IMR-90 (cell line): ENCODE data around the gene ARHGAP18. TPM values are rescaled to one million over a fixed set of nuclear protein-coding genes. Genes with fewer than 3 reads are reported as not detected.

Experiments
- ATAC-seq: fragments of 200-7000 bp; cut with Tn5 transposase; 2 replicates; pipeline ENCODE4 v1.9.1; 2020; ENCODE audit warnings: low read depth, mild to moderate bottlenecking, moderate library complexity
- BruUV-seq: library from RNA; stranded (reverse); fragments of 400-500 nt; replicated peaks from 2 replicates; lab custom pipeline; 2021; lab: Mats Ljungman, UMichigan
- CTCF ChIA-PET: fragments of 300-600 bp; formaldehyde crosslinking; extraction: SDS; loops from one replicate; lab custom pipeline; 2021; ENCODE audit warnings: antibody characterized with exemption; lab: Yijun Ruan, JAX
- POLR2A ChIA-PET: fragments of 300-600 bp; sonication (Branson Sonifier 250); formaldehyde crosslinking; loops from one replicate; lab custom pipeline; 2022; ENCODE audit warnings: antibody characterized with exemption; ENCODE audit not compliant: unreplicated experiment; lab: Charles Lee
- DNase-seq: peaks from one replicate; pipeline ENCODE4 v3.0.0; 2013
- H2AFZ ChIP-seq: replicated peaks from 2 replicates; pipeline ENCODE3; 2013; ENCODE audit warnings: low read length, mild to moderate bottlenecking; ENCODE audit not compliant: poor library complexity
- H2AK5ac ChIP-seq: 2 replicates; pipeline ENCODE4 v1.6.1; 2013; ENCODE audit warnings: low read depth, low read length, inconsistent platforms
- H2AK9ac ChIP-seq: replicated peaks from 2 replicates; pipeline ENCODE3; 2013; ENCODE audit warnings: mild to moderate bottlenecking, low read depth, low read length, moderate library complexity; ENCODE audit not compliant: poor library complexity
- H2BK120ac ChIP-seq: 2 replicates; pipeline ENCODE4 v1.6.1; 2013; ENCODE audit warnings: low read depth, low read length, inconsistent platforms
- H2BK15ac ChIP-seq: 3 replicates; pipeline ENCODE4 v1.6.1; 2013; ENCODE audit warnings: low read depth, low read length, inconsistent platforms
- H2BK20ac ChIP-seq: 2 replicates; pipeline ENCODE4 v1.6.1; 2013; ENCODE audit warnings: low read depth, mild to moderate bottlenecking, inconsistent platforms, low read length, moderate library complexity
- H2BK5ac ChIP-seq: 2 replicates; pipeline ENCODE4 v1.6.1; 2013; ENCODE audit warnings: mild to moderate bottlenecking, low read depth, low read length, inconsistent platforms; ENCODE audit not compliant: poor library complexity, severe bottlenecking
- H3K14ac ChIP-seq: replicated peaks from 2 replicates; pipeline ENCODE4 v1.6.1; 2013; ENCODE audit warnings: low read depth, low read length, inconsistent platforms
- H3K18ac ChIP-seq: 2 replicates; pipeline ENCODE4 v1.6.1; 2013; ENCODE audit warnings: low read depth, low read length, control low read depth
- H3K23ac ChIP-seq: 2 replicates; pipeline ENCODE4 v1.6.1; 2013; ENCODE audit warnings: low read depth, low read length, inconsistent platforms
- H3K27ac ChIP-seq: 2 replicates; pipeline ENCODE4 v1.5.1; 2013; ENCODE audit warnings: mild to moderate bottlenecking, control low read depth, low read length; ENCODE audit not compliant: insufficient read depth
- H3K27me3 ChIP-seq: 2 replicates; pipeline ENCODE4 v1.6.1; 2013; ENCODE audit warnings: low read length; ENCODE audit not compliant: control insufficient read depth, insufficient read depth
- H3K36me3 ChIP-seq: 2 replicates; pipeline ENCODE4 v1.6.1; 2013; ENCODE audit warnings: low read length, mixed read lengths; ENCODE audit not compliant: control insufficient read depth, insufficient read depth
- H3K4ac ChIP-seq: 2 replicates; pipeline ENCODE4 v1.6.1; 2013; ENCODE audit warnings: low read depth, low read length, inconsistent platforms
- H3K4me1 ChIP-seq: 2 replicates; pipeline ENCODE4 v1.6.1; 2013; ENCODE audit warnings: low read length, mixed read lengths; ENCODE audit not compliant: control insufficient read depth, insufficient read depth
- H3K4me2 ChIP-seq: 2 replicates; pipeline ENCODE4 v1.6.1; 2013; ENCODE audit warnings: low read depth, mild to moderate bottlenecking, control low read depth, low read length, moderate library complexity
- H3K4me3 ChIP-seq: 2 replicates; pipeline ENCODE4 v1.5.1; 2013; ENCODE audit warnings: low read depth, mild to moderate bottlenecking, control low read depth, low read length, moderate library complexity; ENCODE audit not compliant: insufficient read depth
- H3K56ac ChIP-seq: 2 replicates; pipeline ENCODE4 v1.6.1; 2013; ENCODE audit warnings: low read length, inconsistent platforms; ENCODE audit not compliant: insufficient read depth; ENCODE audit errors: extremely low read depth
- H3K79me1 ChIP-seq, 2 experiments: 2 replicates each; pipeline ENCODE4 v1.6.1; 2013; ENCODE audit warnings: low read length in 2 of 2, inconsistent platforms in 1 of 2, low read depth in 1 of 2
- H3K9ac ChIP-seq: 2 replicates; pipeline ENCODE4 v1.6.1; 2013; ENCODE audit warnings: low read depth, low read length, control low read depth
- H3K9me1 ChIP-seq: 2 replicates; pipeline ENCODE4 v1.6.1; 2013; ENCODE audit warnings: low read length, inconsistent platforms; ENCODE audit not compliant: insufficient read depth
- H3K9me3 ChIP-seq: 2 replicates; pipeline ENCODE4 v1.6.1; 2013; ENCODE audit warnings: low read length; ENCODE audit not compliant: control insufficient read depth, insufficient read depth
- H4K20me1 ChIP-seq: 2 replicates; pipeline ENCODE4 v1.6.1; 2013; ENCODE audit warnings: low read length, inconsistent platforms; ENCODE audit not compliant: insufficient read depth
- H4K5ac ChIP-seq: 2 replicates; pipeline ENCODE4 v1.6.1; 2013; ENCODE audit warnings: mild to moderate bottlenecking, low read depth, low read length, control low read depth
- H4K8ac ChIP-seq, 2 experiments: 2 replicates each; pipeline ENCODE4 v1.6.1; 2013; ENCODE audit warnings: low read depth in 2 of 2, low read length in 2 of 2, control low read depth in 1 of 2, inconsistent platforms in 1 of 2
- H4K91ac ChIP-seq: 2 replicates; pipeline ENCODE4 v1.6.1; 2013; ENCODE audit warnings: low read depth, low read length, inconsistent platforms; ENCODE audit not compliant: insufficient read depth
- BHLHE40 ChIP-seq: fragments of 150-350 bp; IDR thresholded peaks from 2 replicates; pipeline ENCODE4 v1.6.1; 2016; ENCODE audit warnings: mild to moderate bottlenecking, low read depth, low read length
- CEBPB ChIP-seq: IDR thresholded peaks from 2 replicates; pipeline ENCODE4 v1.6.1; 2012; ENCODE audit warnings: low read depth, low read length, improper control_type of control experiment
- CHD1 ChIP-seq: IDR thresholded peaks from 2 replicates; pipeline ENCODE4 v1.6.1; 2012; ENCODE audit warnings: low read depth, low read length, improper control_type of control experiment
- FOS ChIP-seq: fragments of 150-350 bp; IDR thresholded peaks from 2 replicates; pipeline ENCODE4 v1.6.1; 2016; ENCODE audit warnings: low read depth, low read length
- MAFK ChIP-seq: IDR thresholded peaks from 2 replicates; pipeline ENCODE4 v1.6.1; 2012; ENCODE audit warnings: low read depth, low read length, improper control_type of control experiment
- MAZ ChIP-seq: IDR thresholded peaks from 2 replicates; pipeline ENCODE4 v1.6.1; 2012; ENCODE audit warnings: low read depth, mild to moderate bottlenecking, low read length, improper control_type of control experiment, moderate library complexity, borderline replicate concordance
- NFE2L2 ChIP-seq: fragments of 150-350 bp; IDR thresholded peaks from 2 replicates; pipeline ENCODE4 v1.6.1; 2016; ENCODE audit warnings: low read depth, mild to moderate bottlenecking, low read length
- POLR2A ChIP-seq: IDR thresholded peaks from 2 replicates; pipeline ENCODE4 v1.6.1; 2012; ENCODE audit warnings: mild to moderate bottlenecking, low read depth, low read length
- RAD21 ChIP-seq: IDR thresholded peaks from 2 replicates; pipeline ENCODE4 v1.6.1; 2012; ENCODE audit warnings: low read length, improper control_type of control experiment
- RCOR1 ChIP-seq: IDR thresholded peaks from 2 replicates; pipeline ENCODE4 v1.6.1; 2012; ENCODE audit warnings: mild to moderate bottlenecking, low read length, improper control_type of control experiment; ENCODE audit not compliant: insufficient replicate concordance
- SMC3 ChIP-seq: fragments of 150-350 bp; IDR thresholded peaks from 2 replicates; pipeline ENCODE4 v1.6.1; 2016; ENCODE audit warnings: low read depth, mild to moderate bottlenecking, antibody characterized with exemption, low read length, moderate library complexity
- WGBS, 2 experiments: methylation state at CpG; one replicate each; pipeline versions ENCODE4 v1.1.5 to v1.1.7; 2013; ENCODE audit warnings: missing lambda C conversion rate in 2 of 2; ENCODE audit not compliant: insufficient read length in 1 of 2; ENCODE audit errors: extremely low coverage in 2 of 2; 5-methylcytosine and 5-hydroxymethylcytosine counted together
- dilution Hi-C: fragments of 300-500 bp; cut with HindIII; formaldehyde crosslinking; loops from one replicate; pipeline ENCODE4 v1.14.3; 2018; ENCODE audit warnings: low sequenced_read_pairs; ENCODE audit not compliant: unreplicated experiment
- in situ Hi-C: fragments of 300-500 bp; cut with MboI; formaldehyde crosslinking; loops from 3 replicates; pipeline ENCODE4 v1.14.3; 2019; ENCODE audit warnings: low sequenced_read_pairs, inconsistent platforms, mixed read lengths
- intact Hi-C: fragments of 100-400 bp; cut with micrococcal nuclease; formaldehyde crosslinking; loops from 2 replicates; pipeline ENCODE4 v1.10.0; 2022
- polyA plus RNA-seq, 3 experiments: library from polyadenylated mRNA; depleted of rRNA; stranded (reverse); fragments of >200 nt; gene quantifications; 2 replicates each; pipeline ENCODE4 v1.2.3, GENCODE V29; 2012; ENCODE audit warnings: low replicate concordance in 1 of 3
- total RNA-seq: library from RNA; depleted of rRNA; stranded (reverse); fragments of >200 nt; gene quantifications from 2 replicates; pipeline ENCODE4 v1.2.3, GENCODE V29; 2012
- TF ChIP-seq, protein P1 (sequence below): conservative IDR thresholded peaks from 2 replicates; pipeline ENCODE4 v1.5.1; 2012; ENCODE audit warnings: mild to moderate bottlenecking, low read depth, low read length, improper control_type of control experiment
- TF ChIP-seq, protein P2 (sequence below): fragments of 150-350 bp; IDR thresholded peaks from 2 replicates; pipeline ENCODE4 v1.6.1; 2017; ENCODE audit warnings: mild to moderate bottlenecking, antibody characterized with exemption, low read length, low read depth
- TF ChIP-seq, protein P3 (sequence below): fragments of 150-350 bp; IDR thresholded peaks from 2 replicates; pipeline ENCODE4 v1.6.1; 2016; ENCODE audit warnings: low read depth, mild to moderate bottlenecking, low read length, moderate library complexity, borderline replicate concordance

Gene ARHGAP18
- total and polyA plus RNA-seq, 2 of the 4 experiments (the other 2 are of a cell fraction) = 6.2 to 17.0 TPM

DNA sequence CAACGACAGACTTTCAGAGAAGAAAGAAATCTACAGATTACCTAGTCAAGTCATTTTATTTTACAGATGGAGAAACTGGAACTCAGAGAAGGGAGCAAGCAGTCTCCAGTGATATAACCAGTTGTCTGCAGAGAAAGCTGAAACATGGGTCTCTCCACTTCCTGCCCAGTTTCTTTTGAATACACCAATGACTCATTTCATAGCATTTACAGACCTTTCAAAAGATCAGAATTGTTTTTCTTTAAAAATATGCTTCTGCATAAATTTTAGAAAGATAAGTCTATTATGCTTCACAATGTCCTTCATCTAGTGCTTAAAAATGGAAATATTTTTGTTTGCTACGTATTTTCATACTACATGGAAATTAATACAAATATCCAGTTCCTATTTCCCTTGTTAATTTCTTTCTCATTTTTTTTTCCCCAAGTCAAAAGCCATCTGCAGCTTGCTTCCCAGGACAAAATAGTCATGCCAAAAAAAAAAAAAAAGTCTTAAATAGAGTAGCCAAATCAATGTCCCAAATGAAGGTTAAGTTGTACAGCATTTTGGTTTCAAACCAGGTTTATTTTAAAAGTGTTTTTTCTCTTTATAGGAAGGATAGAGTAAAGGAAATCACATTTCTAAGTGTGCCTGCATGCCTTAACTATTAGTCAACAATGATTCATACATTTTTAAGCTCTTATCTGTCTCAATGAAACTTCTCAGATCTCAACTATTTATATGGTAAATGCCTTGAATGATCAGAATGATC is 36.9 kb downstream of the ARHGAP18 start:
- H3K9ac ChIP-seq = no peak overlapping the region
- intact Hi-C loops = loop anchor here (5.0 kb wide), 1 partner anchor 349 kb away; no protein-coding TSS in a partner anchor
- TF ChIP-seq FOS = peak; percentile 62; the same call in 1 of the 2 replicates
- no peak for TF ChIP-seq BHLHE40
- TF ChIP-seq, protein P1, sequence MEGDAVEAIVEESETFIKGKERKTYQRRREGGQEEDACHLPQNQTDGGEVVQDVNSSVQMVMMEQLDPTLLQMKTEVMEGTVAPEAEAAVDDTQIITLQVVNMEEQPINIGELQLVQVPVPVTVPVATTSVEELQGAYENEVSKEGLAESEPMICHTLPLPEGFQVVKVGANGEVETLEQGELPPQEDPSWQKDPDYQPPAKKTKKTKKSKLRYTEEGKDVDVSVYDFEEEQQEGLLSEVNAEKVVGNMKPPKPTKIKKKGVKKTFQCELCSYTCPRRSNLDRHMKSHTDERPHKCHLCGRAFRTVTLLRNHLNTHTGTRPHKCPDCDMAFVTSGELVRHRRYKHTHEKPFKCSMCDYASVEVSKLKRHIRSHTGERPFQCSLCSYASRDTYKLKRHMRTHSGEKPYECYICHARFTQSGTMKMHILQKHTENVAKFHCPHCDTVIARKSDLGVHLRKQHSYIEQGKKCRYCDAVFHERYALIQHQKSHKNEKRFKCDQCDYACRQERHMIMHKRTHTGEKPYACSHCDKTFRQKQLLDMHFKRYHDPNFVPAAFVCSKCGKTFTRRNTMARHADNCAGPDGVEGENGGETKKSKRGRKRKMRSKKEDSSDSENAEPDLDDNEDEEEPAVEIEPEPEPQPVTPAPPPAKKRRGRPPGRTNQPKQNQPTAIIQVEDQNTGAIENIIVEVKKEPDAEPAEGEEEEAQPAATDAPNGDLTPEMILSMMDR = no peak
- TF ChIP-seq POLR2A = no peak
- no peak for TF ChIP-seq MAZ
- TF ChIP-seq, protein P2, sequence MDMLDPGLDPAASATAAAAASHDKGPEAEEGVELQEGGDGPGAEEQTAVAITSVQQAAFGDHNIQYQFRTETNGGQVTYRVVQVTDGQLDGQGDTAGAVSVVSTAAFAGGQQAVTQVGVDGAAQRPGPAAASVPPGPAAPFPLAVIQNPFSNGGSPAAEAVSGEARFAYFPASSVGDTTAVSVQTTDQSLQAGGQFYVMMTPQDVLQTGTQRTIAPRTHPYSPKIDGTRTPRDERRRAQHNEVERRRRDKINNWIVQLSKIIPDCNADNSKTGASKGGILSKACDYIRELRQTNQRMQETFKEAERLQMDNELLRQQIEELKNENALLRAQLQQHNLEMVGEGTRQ = no peak
- TF ChIP-seq RAD21 = no peak
- no peak for TF ChIP-seq SMC3
- TF ChIP-seq NFE2L2 = no peak
- TF ChIP-seq CEBPB = no peak
- TF ChIP-seq, protein P3, sequence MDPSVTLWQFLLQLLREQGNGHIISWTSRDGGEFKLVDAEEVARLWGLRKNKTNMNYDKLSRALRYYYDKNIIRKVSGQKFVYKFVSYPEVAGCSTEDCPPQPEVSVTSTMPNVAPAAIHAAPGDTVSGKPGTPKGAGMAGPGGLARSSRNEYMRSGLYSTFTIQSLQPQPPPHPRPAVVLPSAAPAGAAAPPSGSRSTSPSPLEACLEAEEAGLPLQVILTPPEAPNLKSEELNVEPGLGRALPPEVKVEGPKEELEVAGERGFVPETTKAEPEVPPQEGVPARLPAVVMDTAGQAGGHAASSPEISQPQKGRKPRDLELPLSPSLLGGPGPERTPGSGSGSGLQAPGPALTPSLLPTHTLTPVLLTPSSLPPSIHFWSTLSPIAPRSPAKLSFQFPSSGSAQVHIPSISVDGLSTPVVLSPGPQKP = no peak
- no peak for TF ChIP-seq RCOR1
- TF ChIP-seq MAFK = no peak
- TF ChIP-seq CHD1 = no peak

More for the DNA sequence above, 36.9 kb downstream of the ARHGAP18 start:
- no peak overlapping the region for H2AFZ ChIP-seq
- H3K14ac ChIP-seq = peak overlapping the region; percentile 98; the same call in 1 of the 2 replicates
- in situ Hi-C loops = loop anchor here (5.0 kb wide), 1 partner anchor 76 kb away; no protein-coding TSS in a partner anchor
- peak overlapping the region; percentile 99 for H3K4ac ChIP-seq
- H2AK5ac ChIP-seq = no peak overlapping the region
- peaks cover 14% of the 10 kb centered on the region for H3K4me1 ChIP-seq
- peak overlapping the region; percentile 92 for H2BK5ac ChIP-seq
- H3K18ac ChIP-seq = peak overlapping the region; percentile 96
- H3K9me1 ChIP-seq = peaks cover 10% of the 10 kb centered on the region
- dilution Hi-C loops = no loop called here
- no peaks in the 10 kb centered on the region for H4K20me1 ChIP-seq
- no peak overlapping the region for H2AK9ac ChIP-seq
- peak overlapping the region; percentile 68 for H3K4me2 ChIP-seq
- DNase-seq (peak; percentile 87), ATAC-seq (peak; percentile 80)
- peak overlapping the region; percentile 99 for H2BK20ac ChIP-seq
- H4K91ac ChIP-seq = peak overlapping the region; percentile 99
- 0 out of 3 replicates have a peak overlapping the region, but pooled peaks have one; percentile 100 for H2BK15ac ChIP-seq
- peak overlapping the region; percentile 95 for H3K56ac ChIP-seq
- ChIA-PET CTCF (interaction anchor here (0.5 to 0.6 kb wide), 2 partner anchors 58 to 68 kb away, joined by 3 to 4 read pairs; no protein-coding TSS in a partner anchor), POLR2A (interaction anchor here (0.6 to 1.2 kb wide), 3 partner anchors 11 to 14 kb away, joined by 3 to 8 read pairs (median 3); no protein-coding TSS in a partner anchor)
- H3K4me3 ChIP-seq = no peak overlapping the region
- H3K9me3 ChIP-seq = no peaks in the 10 kb centered on the region
- H3K23ac ChIP-seq = peak overlapping the region; percentile 72; the same call in 1 of the 2 replicates
- H3K27ac ChIP-seq = peak overlapping the region; percentile 95
- H3K79me1 ChIP-seq = peaks cover 42 to 63% of the 10 kb centered on the region in 2 experiments
- peak overlapping the region; percentile 99 for H2BK120ac ChIP-seq
- H3K27me3 ChIP-seq = no peaks in the 10 kb centered on the region
- peak overlapping the region; percentile 95 to 99 for H4K8ac ChIP-seq
- no peaks in the 10 kb centered on the region for H3K36me3 ChIP-seq
- BruUV-seq = no TSS peak
- H4K5ac ChIP-seq = peak overlapping the region; percentile 59
- no CpG with 5 or more reads among the region's 2 CpGs for WGBS, 2 experiments
